Gastrocnemius medialis (tissue), 4 donors: ENCODE results near the gene MEPCE. TPM values are rescaled to one million over a fixed set of nuclear protein-coding genes. Genes with fewer than 3 reads are reported as not detected.

Source experiments
- ATAC-seq, 2 donors: fragments of 150-250 bp; one replicate each; pipeline ENCODE4 v1.9.1; 2016
- DNase-seq, 2 donors: peaks; one replicate each; pipeline ENCODE4 v3.0.0-alpha.2; 2019
- H3K27ac ChIP-seq, 4 donors: fragments of 200-600 bp; sonication (generic); 1 replicate in 1 of 4; 2 replicates in 3 of 4; pipeline ENCODE4 v1.5.1; 2016 to 2018; ENCODE audit warnings: mild to moderate bottlenecking in 2 of 4, moderate library complexity in 1 of 4
- H3K27me3 ChIP-seq, 3 donors: fragments of 200-600 bp; sonication (generic) in 2 of 3; 1 replicate in 1 of 3; 2 replicates in 2 of 3; pipeline versions ENCODE4 v1.5.1 to v1.6.0; 2016 to 2019; ENCODE audit warnings: mild to moderate bottlenecking in 1 of 3, moderate library complexity in 1 of 3
- H3K36me3 ChIP-seq, 2 donors: fragments of 200-600 bp; sonication (generic) in 1 of 2; one replicate each; pipeline ENCODE4 v1.5.1; 2017 to 2018
- H3K4me1 ChIP-seq, 2 donors: fragments of 200-600 bp; sonication (generic) in 1 of 2; one replicate each; pipeline ENCODE4 v1.5.1; 2016 to 2017; ENCODE audit warnings: mild to moderate bottlenecking in 2 of 2
- H3K4me3 ChIP-seq, 4 donors: fragments of 200-600 bp; sonication (generic) in 3 of 4; 1 replicate in 1 of 4; 2 replicates in 3 of 4; pipeline ENCODE4 v1.5.1; 2016 to 2019; ENCODE audit warnings: mild to moderate bottlenecking in 2 of 4
- H3K9me3 ChIP-seq, 3 donors: fragments of 200-600 bp; sonication (generic) in 2 of 3; 1 replicate in 1 of 3; 2 replicates in 2 of 3; pipeline ENCODE4 v1.5.1; 2016 to 2019
- CTCF ChIP-seq, 5 experiments: fragments of 450-650 bp in 3 of 5; fragments of 200-600 bp in 2 of 5; sonication (generic) in 2 of 5; IDR thresholded peaks in 4 of 5; conservative IDR thresholded peaks in 1 of 5; 1 replicate in 4 of 5; 2 replicates in 1 of 5; pipeline ENCODE4 v1.5.1; 2016 to 2019; ENCODE audit warnings: antibody characterized with exemption in 5 of 5, mild to moderate bottlenecking in 3 of 5, moderate library complexity in 3 of 5
- POLR2A ChIP-seq, 2 donors: fragments of 450-650 bp; IDR thresholded peaks; one replicate each; pipeline ENCODE4 v1.6.1; 2017; ENCODE audit warnings: antibody characterized with exemption in 2 of 2, mild to moderate bottlenecking in 2 of 2, moderate library complexity in 2 of 2
- in situ Hi-C, 4 donors: fragments of 200-750 bp; cut with MboI; loops; one replicate each; pipeline versions ENCODE4 v1.15.0 to v1.8.0; 2017; ENCODE audit warnings: low sequenced_read_pairs in 4 of 4
- intact Hi-C: fragments of 100-400 bp; cut with DNase I; formaldehyde crosslinking; loops from one replicate; pipeline ENCODE4 v1.15.1; 2023; ENCODE audit warnings: low total_unique reads
- total RNA-seq, 4 donors: library from RNA; depleted of rRNA; stranded (reverse); fragments of >200 nt; gene quantifications; one replicate each; pipeline versions ENCODE4 v1.1.0 to v1.2.3, GENCODE V29; 2016

The MEPCE gene
- total RNA-seq, 4 donors from 2014 or later, result 23.5 to 39.9 (median 28.6) TPM

GRCh38 chr7:100430493-100431285 is 1.1 kb downstream of the MEPCE start:
- no peaks in the 10 kb centered on the region for H3K9me3 ChIP-seq
- no peaks in the 10 kb centered on the region for H3K27me3 ChIP-seq
- H3K4me1 ChIP-seq, result peaks cover 36 to 41% of the 10 kb centered on the region in 2 donors
- DNase-seq (no peak), ATAC-seq (no peak)
- in situ Hi-C loops, result loop anchor here in 1 of 4 donors (25.0 kb wide), 1 partner anchor 432 kb away; the partner anchor contains the start of genes SLC12A9 and TRIP6
- peak overlapping the region; percentile 90 to 99 (median 98) for H3K27ac ChIP-seq
- peaks cover 0 to 22% of the 10 kb centered on the region in 2 donors for H3K36me3 ChIP-seq
- intact Hi-C loops, result no loop called here
- H3K4me3 ChIP-seq, result peak overlapping the region; percentile 74 to 88 (median 83)
- TF ChIP-seq CTCF (IDR thresholded peaks at IDR 0.05 in 4 of 5, conservative IDR thresholded peaks at IDR 0.05 in 1 of 5) (no peak), POLR2A (IDR thresholded peaks at IDR 0.05) (no peak)

- in situ Hi-C loops, result loop anchor here in 1 of 4 donors (25.0 kb wide), 1 partner anchor 431 kb away; the partner anchor contains the start of genes SLC12A9 and TRIP6
- peak overlapping the region in 2 of 4 donors; percentile 87 to 88 for H3K4me3 ChIP-seq
- H3K4me1 ChIP-seq, result peaks cover 36 to 41% of the 10 kb centered on the region in 2 donors
- no peaks in the 10 kb centered on the region for H3K27me3 ChIP-seq
- H3K27ac ChIP-seq, result peak overlapping the region; percentile 28 to 99 (median 71)
- TF ChIP-seq CTCF (IDR thresholded peaks at IDR 0.05 in 4 of 5, conservative IDR thresholded peaks at IDR 0.05 in 1 of 5), result no peak
- no peak for TF ChIP-seq POLR2A (IDR thresholded peaks at IDR 0.05)
- H3K9me3 ChIP-seq, result no peaks in the 10 kb centered on the region
- intact Hi-C loops, result no loop called here
- no peak for DNase-seq
- peaks cover 0 to 22% of the 10 kb centered on the region in 2 donors for H3K36me3 ChIP-seq
- ATAC-seq, result no peak
Observed at GRCh38 chr7:100431286-100431735, 1.7 kb downstream of the MEPCE start.

- H3K9me3 ChIP-seq, result no peaks in the 10 kb centered on the region
- no peak for ATAC-seq
- H3K4me3 ChIP-seq, result no peak overlapping the region
- no peak for TF ChIP-seq POLR2A (IDR thresholded peaks at IDR 0.05)
- no peak for TF ChIP-seq CTCF (IDR thresholded peaks at IDR 0.05 in 4 of 5, conservative IDR thresholded peaks at IDR 0.05 in 1 of 5)
- in situ Hi-C loops (loop anchor here in 1 of 4 donors (25.0 kb wide), 1 partner anchor 430 kb away; the partner anchor contains the start of genes SLC12A9 and TRIP6), intact Hi-C loops (no loop called here)
- peak overlapping the region; percentile 28 to 99 (median 71) for H3K27ac ChIP-seq
- no peaks in the 10 kb centered on the region for H3K27me3 ChIP-seq
- peaks cover 0 to 22% of the 10 kb centered on the region in 2 donors for H3K36me3 ChIP-seq
- H3K4me1 ChIP-seq, result peaks cover 36 to 41% of the 10 kb centered on the region in 2 donors
- no peak for DNase-seq
Observed at GRCh38 chr7:100432053-100432452, 2.4 kb downstream of the MEPCE start.

- TF ChIP-seq CTCF (IDR thresholded peaks at IDR 0.05 in 4 of 5, conservative IDR thresholded peaks at IDR 0.05 in 1 of 5), result no peak
- TF ChIP-seq POLR2A (IDR thresholded peaks at IDR 0.05), result no peak
- DNase-seq, result no peak
- Histone ChIP-seq H3K27me3 (no peaks in the 10 kb centered on the region), H3K9me3 (no peaks in the 10 kb centered on the region), H3K4me3 (no peak overlapping the region), H3K36me3 (peaks cover 0 to 22% of the 10 kb centered on the region in 2 donors), H3K4me1 (peaks cover 36 to 38% of the 10 kb centered on the region in 2 donors), H3K27ac (peak overlapping the region in 2 of 4 donors; percentile 44 to 99)
- no peak for ATAC-seq
- in situ Hi-C loops (loop anchor here in 1 of 4 donors (25.0 kb wide), 1 partner anchor 430 kb away; the partner anchor contains the start of genes SLC12A9 and TRIP6), intact Hi-C loops (no loop called here)
Observed at GRCh38 chr7:100432621-100433275, 3.1 kb downstream of the MEPCE start.
